Activated CD8-positive, alpha-beta T cell treated with anti-CD3 and anti-CD28 coated beads for 36 hours (primary cell): Measurements from ENCODE around the gene NDFIP1. TPM values are rescaled to one million over a fixed set of nuclear protein-coding genes. Genes with fewer than 3 reads are reported as not detected.
A peak's percentile ranks its signal among the peaks of the same experiment; 100 is the strongest.

Experiments
- ATAC-seq: fragments of 200-7000 bp; cut with Tn5 transposase; one replicate; pipeline ENCODE4 v1.10.0; 2021; ENCODE audit warnings: mild to moderate bottlenecking, moderate library complexity
- CTCF ChIA-PET: fragments of 350-600 bp; sonication (Branson Sonifier 250); formaldehyde crosslinking; loops from one replicate; lab custom pipeline; 2021; ENCODE audit warnings: antibody characterized with exemption; lab: Charles Lee
- POLR2A ChIA-PET: fragments of 350-600 bp; sonication (Branson Sonifier 250); formaldehyde crosslinking; loops from one replicate; lab custom pipeline; 2021; ENCODE audit warnings: antibody characterized with exemption; lab: Charles Lee
- DNase-seq: peaks from one replicate; pipeline ENCODE4 v3.0.0-alpha.2; 2020
- H3K27ac Mint-ChIP-seq: one replicate; pipeline ENCODE4 v1.8.0; 2021; ENCODE audit warnings: mild to moderate bottlenecking, mixed read lengths
- H3K27me3 Mint-ChIP-seq: one replicate; pipeline ENCODE4 v1.8.0; 2021; ENCODE audit warnings: mixed read lengths
- H3K36me3 Mint-ChIP-seq: one replicate; pipeline ENCODE4 v1.8.0; 2021; ENCODE audit warnings: low read depth, mixed read lengths
- H3K4me1 Mint-ChIP-seq: one replicate; pipeline ENCODE4 v1.8.0; 2021; ENCODE audit warnings: low read depth, mixed read lengths
- H3K4me3 Mint-ChIP-seq: one replicate; pipeline ENCODE4 v1.8.0; 2021; ENCODE audit warnings: mild to moderate bottlenecking, moderate library complexity, mixed read lengths
- H3K9me3 Mint-ChIP-seq: one replicate; pipeline ENCODE4 v1.8.0; 2021; ENCODE audit warnings: mixed read lengths
- intact Hi-C: fragments of 100-400 bp; cut with micrococcal nuclease; formaldehyde crosslinking; loops from one replicate; pipeline ENCODE4 v1.10.0; 2022
- total RNA-seq, 2 experiments: library from RNA; stranded (reverse); gene quantifications; one replicate each; pipeline ENCODE4 v1.2.3, GENCODE V29; 2021
- TF ChIP-seq, protein P1 (sequence below): fragments of 200-600 bp; IDR thresholded peaks from one replicate; pipeline ENCODE4 v1.8.0; 2022; ENCODE audit warnings: antibody characterized with exemption, mild to moderate bottlenecking

NDFIP1 gene
- total RNA-seq, 2 experiments from 2014 or later: 93.8 to 96.9 TPM

DNA sequence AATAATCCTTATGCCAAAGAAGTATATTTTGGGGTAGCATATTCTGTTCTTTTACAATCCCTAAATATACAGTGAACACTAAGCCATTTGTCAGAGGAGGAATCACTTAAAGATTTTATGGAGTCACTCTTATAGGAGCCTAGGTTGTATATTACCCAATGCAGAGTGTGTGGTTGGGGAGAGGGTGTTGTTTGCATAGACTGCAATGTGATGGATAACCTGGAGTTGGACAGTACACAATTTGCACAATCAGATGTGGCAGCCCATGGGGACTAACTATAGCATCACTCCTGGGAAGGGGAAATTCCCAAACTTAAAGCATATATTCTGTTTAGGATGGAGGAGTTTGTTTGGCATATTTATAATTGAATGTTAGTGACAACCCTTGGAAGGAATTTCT, 9.6 kb upstream of the NDFIP1 start:
- ATAC-seq: no peak
- H3K4me1 Mint-ChIP-seq: peaks cover 66% of the 10 kb centered on the region
- H3K4me3 Mint-ChIP-seq: no peak overlapping the region
- DNase-seq: no peak
- H3K9me3 Mint-ChIP-seq: peaks cover 8% of the 10 kb centered on the region
- ChIA-PET CTCF (no interaction called here), POLR2A (no interaction called here)
- H3K36me3 Mint-ChIP-seq: peaks cover 6% of the 10 kb centered on the region
- intact Hi-C loops: no loop called here
- H3K27me3 Mint-ChIP-seq: no peaks in the 10 kb centered on the region
- TF ChIP-seq, protein P1, sequence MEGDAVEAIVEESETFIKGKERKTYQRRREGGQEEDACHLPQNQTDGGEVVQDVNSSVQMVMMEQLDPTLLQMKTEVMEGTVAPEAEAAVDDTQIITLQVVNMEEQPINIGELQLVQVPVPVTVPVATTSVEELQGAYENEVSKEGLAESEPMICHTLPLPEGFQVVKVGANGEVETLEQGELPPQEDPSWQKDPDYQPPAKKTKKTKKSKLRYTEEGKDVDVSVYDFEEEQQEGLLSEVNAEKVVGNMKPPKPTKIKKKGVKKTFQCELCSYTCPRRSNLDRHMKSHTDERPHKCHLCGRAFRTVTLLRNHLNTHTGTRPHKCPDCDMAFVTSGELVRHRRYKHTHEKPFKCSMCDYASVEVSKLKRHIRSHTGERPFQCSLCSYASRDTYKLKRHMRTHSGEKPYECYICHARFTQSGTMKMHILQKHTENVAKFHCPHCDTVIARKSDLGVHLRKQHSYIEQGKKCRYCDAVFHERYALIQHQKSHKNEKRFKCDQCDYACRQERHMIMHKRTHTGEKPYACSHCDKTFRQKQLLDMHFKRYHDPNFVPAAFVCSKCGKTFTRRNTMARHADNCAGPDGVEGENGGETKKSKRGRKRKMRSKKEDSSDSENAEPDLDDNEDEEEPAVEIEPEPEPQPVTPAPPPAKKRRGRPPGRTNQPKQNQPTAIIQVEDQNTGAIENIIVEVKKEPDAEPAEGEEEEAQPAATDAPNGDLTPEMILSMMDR: no peak
- H3K27ac Mint-ChIP-seq: peak overlapping the region; percentile 36

DNA sequence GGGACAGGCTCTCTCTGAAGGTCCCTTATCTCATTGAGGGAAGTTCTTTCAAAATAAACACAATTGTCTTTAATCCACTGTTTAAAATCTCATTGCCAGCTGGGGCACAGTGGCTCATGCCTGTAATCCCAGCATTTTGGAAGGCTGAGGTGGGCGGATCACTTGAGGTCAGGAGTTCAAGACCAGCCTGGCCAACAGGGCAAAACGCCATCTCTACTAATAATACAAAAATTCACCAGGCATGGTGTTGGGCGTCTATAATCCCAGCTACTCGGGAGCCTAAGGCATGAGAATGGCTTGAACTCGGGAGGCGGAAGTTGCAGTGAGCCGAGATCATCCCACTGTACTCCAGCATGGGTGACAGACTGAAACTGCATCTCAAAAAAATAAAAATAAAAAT, 8.3 kb upstream of the NDFIP1 start:
- DNase-seq: no peak
- Mint-ChIP-seq H3K27ac (no peak overlapping the region), H3K36me3 (peaks cover 6% of the 10 kb centered on the region), H3K4me3 (no peak overlapping the region), H3K27me3 (no peaks in the 10 kb centered on the region), H3K9me3 (peaks cover 8% of the 10 kb centered on the region), H3K4me1 (peaks cover 62% of the 10 kb centered on the region)
- intact Hi-C loops: no loop called here
- ChIA-PET CTCF (no interaction called here), POLR2A (no interaction called here)
- TF ChIP-seq, protein P1: no peak
- ATAC-seq: no peak

DNA sequence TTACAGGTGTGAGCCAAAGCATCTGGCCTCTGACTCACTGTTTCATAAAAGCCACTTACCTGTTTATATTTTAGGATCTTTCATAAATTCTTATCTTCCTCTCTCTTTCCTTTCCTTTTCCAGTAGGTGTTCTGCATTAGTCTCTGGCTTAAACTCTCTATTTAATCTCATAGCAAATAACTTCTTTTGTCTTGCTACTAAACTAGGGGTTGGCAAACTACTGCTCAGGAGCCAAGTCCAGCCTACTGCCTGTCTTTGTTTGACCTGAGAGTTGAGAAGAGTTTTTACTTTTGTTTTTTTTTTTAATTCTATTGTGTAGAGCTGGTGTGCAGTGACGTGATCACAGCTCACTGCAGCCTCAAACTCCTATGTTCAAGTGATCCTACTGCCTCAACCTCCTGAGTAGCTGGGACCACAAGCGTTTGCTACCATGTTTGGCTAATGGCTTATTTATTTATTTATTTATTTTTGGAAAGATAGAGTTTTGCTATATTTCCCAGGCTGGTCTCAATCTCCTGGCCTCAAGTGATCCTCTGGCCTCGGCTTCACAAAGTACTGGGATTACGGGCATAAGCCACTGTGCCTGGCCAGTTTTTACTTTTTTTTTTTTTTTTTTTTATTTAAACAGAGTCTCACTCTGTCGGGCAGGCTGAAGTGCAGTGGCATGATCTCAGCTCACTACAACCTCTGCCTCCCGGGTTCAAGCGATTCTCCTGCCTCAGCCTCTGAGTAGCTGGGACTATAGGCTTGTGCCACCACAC, 5.4 kb upstream of the NDFIP1 start:
- peaks cover 66% of the 10 kb centered on the region for H3K4me1 Mint-ChIP-seq
- intact Hi-C loops: no loop called here
- DNase-seq: no peak
- POLR2A ChIA-PET: interaction anchor here (1.3 to 1.6 kb wide), 2 partner anchors 8 to 42 kb away, joined by 3 to 8 read pairs; no protein-coding TSS in a partner anchor
- TF ChIP-seq, protein P1: no peak
- H3K27me3 Mint-ChIP-seq: no peaks in the 10 kb centered on the region
- CTCF ChIA-PET: no interaction called here
- ATAC-seq: no peak
- H3K27ac Mint-ChIP-seq: peak overlapping the region; percentile 75
- peaks cover 8% of the 10 kb centered on the region for H3K9me3 Mint-ChIP-seq
- peaks cover 6% of the 10 kb centered on the region for H3K36me3 Mint-ChIP-seq
- H3K4me3 Mint-ChIP-seq: no peak overlapping the region

DNA sequence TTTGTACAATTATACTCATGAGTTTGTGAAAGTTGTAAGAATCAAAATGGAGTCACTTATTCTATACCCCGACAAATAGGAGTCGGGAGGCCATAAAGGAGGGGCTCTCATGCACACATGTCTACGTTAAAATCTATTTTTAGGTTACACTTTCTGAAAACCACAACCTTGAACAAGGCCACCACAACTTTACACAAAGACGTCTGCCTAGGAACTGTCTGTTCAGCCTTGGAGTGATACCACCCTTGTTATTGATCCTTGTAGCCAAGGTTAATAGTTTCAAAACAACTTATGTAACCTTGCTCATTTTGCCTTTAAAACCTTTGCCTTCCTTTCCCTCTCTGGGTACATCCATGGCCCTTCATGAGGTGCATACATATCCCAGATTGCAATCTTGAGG, 4.1 kb upstream of the NDFIP1 start:
- peak overlapping the region; percentile 96 for H3K27ac Mint-ChIP-seq
- H3K4me1 Mint-ChIP-seq: peaks cover 58% of the 10 kb centered on the region
- TF ChIP-seq, protein P1: no peak
- H3K4me3 Mint-ChIP-seq: peak overlapping the region; percentile 53
- peaks cover 10% of the 10 kb centered on the region for H3K36me3 Mint-ChIP-seq
- ATAC-seq (peak; percentile 38), DNase-seq (peak; percentile 57)
- POLR2A ChIA-PET: interaction anchor here (1.3 to 1.6 kb wide), 2 partner anchors 9 to 40 kb away, joined by 3 to 8 read pairs; no protein-coding TSS in a partner anchor
- peaks cover 8% of the 10 kb centered on the region for H3K9me3 Mint-ChIP-seq
- intact Hi-C loops: no loop called here
- CTCF ChIA-PET: interaction anchor here (0.6 to 2.1 kb wide), 5 partner anchors 9 to 104 kb away, joined by 3 to 12 read pairs (median 3); no protein-coding TSS in a partner anchor
- H3K27me3 Mint-ChIP-seq: no peaks in the 10 kb centered on the region

DNA sequence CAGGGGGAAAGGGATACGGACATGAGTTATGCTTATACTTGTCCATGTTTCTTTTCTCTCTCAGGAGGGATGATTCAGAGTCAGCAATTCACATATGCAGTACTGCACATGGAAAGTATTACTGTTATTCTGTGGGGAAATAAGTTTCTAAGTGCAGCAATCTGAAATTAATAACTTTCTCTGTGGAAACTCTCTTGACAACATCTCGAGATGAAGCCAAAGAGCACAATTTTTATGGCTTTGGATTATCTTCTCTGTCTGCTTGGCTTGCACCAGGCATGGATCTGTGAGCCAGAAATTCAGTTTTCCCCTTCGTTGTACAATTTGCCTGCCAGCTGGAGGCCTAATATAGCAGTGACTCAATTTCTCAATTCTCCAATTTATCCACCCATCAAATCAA, 2.5 kb upstream of the NDFIP1 start:
- no peak overlapping the region for H3K4me3 Mint-ChIP-seq
- H3K9me3 Mint-ChIP-seq: peaks cover 3% of the 10 kb centered on the region
- H3K27ac Mint-ChIP-seq: peak overlapping the region; percentile 96
- ATAC-seq: no peak
- peaks cover 55% of the 10 kb centered on the region for H3K4me1 Mint-ChIP-seq
- H3K27me3 Mint-ChIP-seq: no peaks in the 10 kb centered on the region
- peaks cover 24% of the 10 kb centered on the region for H3K36me3 Mint-ChIP-seq
- TF ChIP-seq, protein P1: no peak
- no peak for DNase-seq
- intact Hi-C loops: loop anchor here (5.0 kb wide), 1 partner anchor 36 kb away; no protein-coding TSS in a partner anchor
- ChIA-PET CTCF (interaction anchor here (1.4 to 2.1 kb wide), 3 partner anchors 11 to 137 kb away, joined by 4 to 12 read pairs (median 8); partner anchors contain the start of gene RNF14), POLR2A (interaction anchor here (1.4 to 1.8 kb wide), 2 partner anchors 11 to 90 kb away, joined by 5 read pairs; no protein-coding TSS in a partner anchor)
